ENCODE results near the gene TMEM135.

The TMEM135 gene

DNA sequence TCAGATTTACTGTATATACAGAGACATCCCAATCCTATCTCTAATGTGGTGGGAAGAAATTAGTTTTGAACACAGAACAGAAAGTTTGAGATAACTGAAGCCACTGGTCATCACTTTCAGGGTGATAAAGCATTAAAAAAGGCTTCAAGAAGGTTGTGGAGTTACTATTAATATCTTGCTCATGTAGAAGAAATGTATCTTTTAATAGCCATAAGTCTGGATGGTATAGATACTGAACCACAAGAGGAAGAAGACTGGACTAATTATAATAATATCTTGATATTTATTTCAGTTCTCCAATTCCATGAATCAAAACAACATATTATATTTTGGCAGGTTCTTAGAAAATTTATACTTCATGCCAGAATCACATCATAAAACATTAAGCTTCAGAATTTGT, 137.1 kb downstream of the TMEM135 start:
- Histone ChIP-seq H3K79me2 (ENCODE audit: insufficient read depth, low read length) (no peaks in the 10 kb centered on the region), H2AFZ (ENCODE audit: low read depth, low read length, severe bottlenecking) (no peak overlapping the region), H3K36me3 (ENCODE audit: low read length) (no peaks in the 10 kb centered on the region), H4K20me1 (ENCODE audit: low read depth, low read length) (no peaks in the 10 kb centered on the region), H3K9ac (ENCODE audit: low read length) (no peak overlapping the region), H3K27me3 (ENCODE audit: low read length) (no peaks in the 10 kb centered on the region), H3K4me3 (ENCODE audit: insufficient read depth, low read length, poor library complexity, severe bottlenecking) (no peak overlapping the region), H3K4me2 (ENCODE audit: low read depth, low read length, poor library complexity, severe bottlenecking) (no peak overlapping the region), H3K9me2 (replicated peaks; ENCODE audit: insufficient read depth, low read length) (no peaks in the 10 kb centered on the region), H3K9me3 (ENCODE audit: insufficient read depth, low read length) (no peaks in the 10 kb centered on the region), H3F3A (ENCODE audit: insufficient read depth) (no peaks in the 10 kb centered on the region), H3K27ac (ENCODE audit: low read depth, low read length) (no peak overlapping the region)
- TF ChIP-seq, protein P1, sequence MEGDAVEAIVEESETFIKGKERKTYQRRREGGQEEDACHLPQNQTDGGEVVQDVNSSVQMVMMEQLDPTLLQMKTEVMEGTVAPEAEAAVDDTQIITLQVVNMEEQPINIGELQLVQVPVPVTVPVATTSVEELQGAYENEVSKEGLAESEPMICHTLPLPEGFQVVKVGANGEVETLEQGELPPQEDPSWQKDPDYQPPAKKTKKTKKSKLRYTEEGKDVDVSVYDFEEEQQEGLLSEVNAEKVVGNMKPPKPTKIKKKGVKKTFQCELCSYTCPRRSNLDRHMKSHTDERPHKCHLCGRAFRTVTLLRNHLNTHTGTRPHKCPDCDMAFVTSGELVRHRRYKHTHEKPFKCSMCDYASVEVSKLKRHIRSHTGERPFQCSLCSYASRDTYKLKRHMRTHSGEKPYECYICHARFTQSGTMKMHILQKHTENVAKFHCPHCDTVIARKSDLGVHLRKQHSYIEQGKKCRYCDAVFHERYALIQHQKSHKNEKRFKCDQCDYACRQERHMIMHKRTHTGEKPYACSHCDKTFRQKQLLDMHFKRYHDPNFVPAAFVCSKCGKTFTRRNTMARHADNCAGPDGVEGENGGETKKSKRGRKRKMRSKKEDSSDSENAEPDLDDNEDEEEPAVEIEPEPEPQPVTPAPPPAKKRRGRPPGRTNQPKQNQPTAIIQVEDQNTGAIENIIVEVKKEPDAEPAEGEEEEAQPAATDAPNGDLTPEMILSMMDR (IDR thresholded peaks at IDR 0.05; ENCODE audit: insufficient read depth, low read length, poor library complexity, severe bottlenecking), result no peak
- TF ChIP-seq EZH2phosphoT487 (conservative IDR thresholded peaks at IDR 0.05; ENCODE audit: low read length), result no peak

DNA sequence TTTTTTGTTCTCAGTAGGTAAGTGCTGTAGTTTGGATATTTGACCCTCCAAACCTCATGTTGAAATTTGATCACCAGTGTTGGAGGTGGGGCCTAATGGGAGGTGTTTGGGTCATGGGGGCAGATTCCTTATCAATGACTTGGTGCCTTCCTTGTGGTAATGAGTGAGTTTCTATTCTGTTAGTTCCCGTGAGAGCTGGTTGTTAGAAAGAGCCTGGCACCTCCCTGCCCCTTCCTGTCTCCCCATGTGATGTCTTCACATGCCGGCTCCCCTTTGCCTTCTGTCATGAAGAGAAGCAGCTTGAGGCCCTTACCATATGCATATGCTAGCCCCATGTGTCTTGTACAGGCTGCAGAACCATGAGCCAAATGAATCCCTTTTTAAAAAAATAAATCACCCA, 138.3 kb downstream of the TMEM135 start:
- H3K4me3 ChIP-seq (ENCODE audit: insufficient read depth, low read length, poor library complexity, severe bottlenecking), result no peak overlapping the region

DNA sequence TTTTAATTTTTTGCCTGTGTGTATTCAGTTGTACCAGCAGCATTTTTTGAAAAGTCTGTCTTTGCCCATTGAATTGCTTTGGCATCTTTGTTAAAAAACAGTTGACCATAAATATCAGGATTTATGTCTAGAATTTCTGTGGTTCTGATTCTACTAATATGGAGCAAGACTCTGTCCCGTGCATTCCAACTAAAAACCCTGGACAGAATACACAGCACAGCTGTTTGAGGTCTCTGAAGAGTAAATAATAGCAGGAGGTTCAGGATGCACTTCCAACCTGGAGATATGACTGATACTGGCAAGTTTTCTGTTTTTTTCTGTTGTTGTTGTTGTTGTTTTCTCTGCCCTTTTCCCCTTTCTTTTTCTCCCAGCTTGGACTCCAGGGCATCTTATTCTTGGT, 141.9 kb downstream of the TMEM135 start:
- no peak for TF ChIP-seq EZH2phosphoT487 (conservative IDR thresholded peaks at IDR 0.05; ENCODE audit: low read length)
- no peak overlapping the region for H3K4me3 ChIP-seq (ENCODE audit: insufficient read depth, low read length, poor library complexity, severe bottlenecking)
- no peaks in the 10 kb centered on the region for H3F3A ChIP-seq (ENCODE audit: insufficient read depth)
- no peak overlapping the region for H3K4me2 ChIP-seq (ENCODE audit: low read depth, low read length, poor library complexity, severe bottlenecking)
- no peaks in the 10 kb centered on the region for H3K9me3 ChIP-seq (ENCODE audit: insufficient read depth, low read length)
- H3K9ac ChIP-seq (ENCODE audit: low read length), result no peak overlapping the region
- H3K36me3 ChIP-seq (ENCODE audit: low read length), result no peaks in the 10 kb centered on the region
- no peak overlapping the region for H3K27ac ChIP-seq (ENCODE audit: low read depth, low read length)
- H3K27me3 ChIP-seq (ENCODE audit: low read length), result no peaks in the 10 kb centered on the region
- no peaks in the 10 kb centered on the region for H3K9me2 ChIP-seq (replicated peaks; ENCODE audit: insufficient read depth, low read length)
- no peak overlapping the region for H2AFZ ChIP-seq (ENCODE audit: low read depth, low read length, severe bottlenecking)
- H3K79me2 ChIP-seq (ENCODE audit: insufficient read depth, low read length), result no peaks in the 10 kb centered on the region
- no peaks in the 10 kb centered on the region for H4K20me1 ChIP-seq (ENCODE audit: low read depth, low read length)

More for the DNA sequence above, 138.3 kb downstream of the TMEM135 start:
- no peaks in the 10 kb centered on the region for H3K9me2 ChIP-seq (replicated peaks; ENCODE audit: insufficient read depth, low read length)
- H3K36me3 ChIP-seq (ENCODE audit: low read length), result no peaks in the 10 kb centered on the region
- no peak overlapping the region for H2AFZ ChIP-seq (ENCODE audit: low read depth, low read length, severe bottlenecking)
- no peak for TF ChIP-seq EZH2phosphoT487 (conservative IDR thresholded peaks at IDR 0.05; ENCODE audit: low read length)
- TF ChIP-seq, protein P1 (IDR thresholded peaks at IDR 0.05; ENCODE audit: insufficient read depth, low read length, poor library complexity, severe bottlenecking), result no peak
- H4K20me1 ChIP-seq (ENCODE audit: low read depth, low read length), result no peaks in the 10 kb centered on the region
- no peak overlapping the region for H3K4me2 ChIP-seq (ENCODE audit: low read depth, low read length, poor library complexity, severe bottlenecking)
- no peaks in the 10 kb centered on the region for H3F3A ChIP-seq (ENCODE audit: insufficient read depth)
- no peaks in the 10 kb centered on the region for H3K27me3 ChIP-seq (ENCODE audit: low read length)
- no peaks in the 10 kb centered on the region for H3K79me2 ChIP-seq (ENCODE audit: insufficient read depth, low read length)
- no peak overlapping the region for H3K9ac ChIP-seq (ENCODE audit: low read length)
- H3K27ac ChIP-seq (ENCODE audit: low read depth, low read length), result no peak overlapping the region
- H3K9me3 ChIP-seq (ENCODE audit: insufficient read depth, low read length), result no peaks in the 10 kb centered on the region

DNA sequence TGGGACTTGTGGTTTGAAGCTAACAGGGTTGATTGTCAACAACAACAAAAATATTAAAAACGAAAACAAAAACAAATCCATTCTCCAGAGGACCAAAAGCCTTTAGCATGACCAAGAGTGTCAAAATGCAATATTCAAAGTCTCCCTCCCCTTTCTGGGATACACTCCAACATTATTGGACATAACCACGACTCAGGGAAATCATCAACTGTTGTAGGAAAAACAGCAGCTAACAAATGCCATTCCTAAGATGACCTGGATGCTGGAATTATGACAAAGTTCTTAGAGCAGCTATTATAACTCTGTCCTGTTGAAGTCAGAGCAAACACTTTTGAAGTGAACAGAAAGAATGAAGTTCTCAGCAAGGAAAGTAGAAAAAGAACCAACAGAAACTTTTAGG, 143.0 kb downstream of the TMEM135 start:
- H3K27me3 ChIP-seq (ENCODE audit: low read length), result no peaks in the 10 kb centered on the region
- TF ChIP-seq, protein P1 (IDR thresholded peaks at IDR 0.05; ENCODE audit: insufficient read depth, low read length, poor library complexity, severe bottlenecking), result no peak
- no peak for TF ChIP-seq EZH2phosphoT487 (conservative IDR thresholded peaks at IDR 0.05; ENCODE audit: low read length)
- no peaks in the 10 kb centered on the region for H4K20me1 ChIP-seq (ENCODE audit: low read depth, low read length)
- H3K9me3 ChIP-seq (ENCODE audit: insufficient read depth, low read length), result no peaks in the 10 kb centered on the region
- no peak overlapping the region for H3K9ac ChIP-seq (ENCODE audit: low read length)
- no peak overlapping the region for H3K4me2 ChIP-seq (ENCODE audit: low read depth, low read length, poor library complexity, severe bottlenecking)
- H3K79me2 ChIP-seq (ENCODE audit: insufficient read depth, low read length), result no peaks in the 10 kb centered on the region
- H3K4me3 ChIP-seq (ENCODE audit: insufficient read depth, low read length, poor library complexity, severe bottlenecking), result no peak overlapping the region
- H2AFZ ChIP-seq (ENCODE audit: low read depth, low read length, severe bottlenecking), result no peak overlapping the region
- no peaks in the 10 kb centered on the region for H3K36me3 ChIP-seq (ENCODE audit: low read length)
- no peak overlapping the region for H3K27ac ChIP-seq (ENCODE audit: low read depth, low read length)
- H3K9me2 ChIP-seq (replicated peaks; ENCODE audit: insufficient read depth, low read length), result no peaks in the 10 kb centered on the region
- no peaks in the 10 kb centered on the region for H3F3A ChIP-seq (ENCODE audit: insufficient read depth)
